Measurements from ENCODE around the gene AVPI1. TPM values are rescaled to one million over a fixed set of nuclear protein-coding genes. Genes with fewer than 3 reads are reported as not detected.
A peak's percentile ranks its signal among the peaks of the same experiment; 100 is the strongest.
"Not testable (repeated sequence)": the region's sequence is repeated elsewhere in the genome, so short reads cannot be mapped to it uniquely, and the experiment has no call there.

The AVPI1 gene
- polyA plus RNA-seq, 4 donors, result 18.2 to 64.9 (median 46.8) TPM

GRCh38 chr10:97643441-97643985 lies 43.5 kb downstream of the AVPI1 start:
- Histone ChIP-seq H3K27me3 (ENCODE audit: control insufficient read depth in 3 of 3, insufficient read depth in 3 of 3, low read length in 3 of 3) (no peaks in the 10 kb centered on the region), H3K4me1 (ENCODE audit: control insufficient read depth in 3 of 3, insufficient read depth in 2 of 3, low read depth in 1 of 3, low read length in 2 of 3) (peaks cover 3 to 21% (median 8%) of the 10 kb centered on the region in 3 donors), H3K27ac (ENCODE audit: low read depth in 1 of 3, low read length in 2 of 3) (no peak overlapping the region), H3K36me3 (ENCODE audit: control insufficient read depth in 3 of 3, insufficient read depth in 2 of 3, low read depth in 1 of 3, low read length in 3 of 3) (peaks cover 0 to 25% (median 3%) of the 10 kb centered on the region in 3 donors), H3K4me3 (ENCODE audit: low read depth in 1 of 3, low read length in 3 of 3) (no peak overlapping the region), H3K9me3 (ENCODE audit: control insufficient read depth in 2 of 2, insufficient read depth in 1 of 2, low read depth in 1 of 2, low read length in 1 of 2) (no peaks in the 10 kb centered on the region)
- 92 to 95% (median 94%) methylated on average over 4 of the region's 4 CpGs for WGBS, 3 donors
- DNase-seq (no peak), FAIRE-seq (no peak)

GRCh38 chr10:97642471-97643159 lies 44.4 kb downstream of the AVPI1 start:
- not testable (repeated sequence) for FAIRE-seq; H3K4me3 ChIP-seq (ENCODE audit: low read depth in 1 of 3, low read length in 3 of 3)

GRCh38 chr10:97640868-97641811 lies 45.9 kb downstream of the AVPI1 start:
- WGBS, 3 donors, result 1 to 2% (median 1%) methylated on average over 63 to 67 of the region's 67 CpGs
- H3K36me3 ChIP-seq (ENCODE audit: control insufficient read depth in 3 of 3, insufficient read depth in 2 of 3, low read depth in 1 of 3, low read length in 3 of 3), result peaks cover 0 to 16% (median 3%) of the 10 kb centered on the region in 3 donors

More at GRCh38 chr10:97642471-97643159, 44.4 kb downstream of the AVPI1 start:
- peaks cover 0 to 23% (median 3%) of the 10 kb centered on the region in 3 donors for H3K36me3 ChIP-seq (ENCODE audit: control insufficient read depth in 3 of 3, insufficient read depth in 2 of 3, low read depth in 1 of 3, low read length in 3 of 3)
- 94 to 95% (median 95%) methylated on average over 13 of the region's 13 CpGs for WGBS, 3 donors
- H3K27ac ChIP-seq (ENCODE audit: low read depth in 1 of 3, low read length in 2 of 3); H3K27me3 ChIP-seq (ENCODE audit: control insufficient read depth in 3 of 3, insufficient read depth in 3 of 3, low read length in 3 of 3); DNase-seq; H3K9me3 ChIP-seq (ENCODE audit: control insufficient read depth in 2 of 2, insufficient read depth in 1 of 2, low read depth in 1 of 2, low read length in 1 of 2): not testable (repeated sequence)
- peaks cover 3 to 14% (median 8%) of the 10 kb centered on the region in 3 donors for H3K4me1 ChIP-seq (ENCODE audit: control insufficient read depth in 3 of 3, insufficient read depth in 2 of 3, low read depth in 1 of 3, low read length in 2 of 3)

GRCh38 chr10:97640174-97640867 lies 46.7 kb downstream of the AVPI1 start, which contains the start of gene PI4K2A:
PI4K2A (plus strand) TSS chr10:97640671; CDS start chr10:97640743, 72 bp downstream.
- H3K9me3 ChIP-seq (ENCODE audit: control insufficient read depth in 2 of 2, insufficient read depth in 1 of 2, low read depth in 1 of 2, low read length in 1 of 2), result no peaks in the 10 kb centered on the region
- DNase-seq (peak; percentile 99), FAIRE-seq (no peak)
- H3K36me3 ChIP-seq (ENCODE audit: control insufficient read depth in 3 of 3, insufficient read depth in 2 of 3, low read depth in 1 of 3, low read length in 3 of 3), result peaks cover 0 to 14% (median 3%) of the 10 kb centered on the region in 3 donors
- whole genome bisulfite sequencing, 3 donors, result 2 to 3% (median 3%) methylated on average over 29 to 54 of the region's 54 CpGs
- peaks cover 3 to 9% (median 8%) of the 10 kb centered on the region in 3 donors for H3K4me1 ChIP-seq (ENCODE audit: control insufficient read depth in 3 of 3, insufficient read depth in 2 of 3, low read depth in 1 of 3, low read length in 2 of 3)
- no peaks in the 10 kb centered on the region for H3K27me3 ChIP-seq (ENCODE audit: control insufficient read depth in 3 of 3, insufficient read depth in 3 of 3, low read length in 3 of 3)
- H3K27ac ChIP-seq (ENCODE audit: low read depth in 1 of 3, low read length in 2 of 3), result peak within 1 kb of the TSS; percentile 42 to 92 (median 57)
- peak within 1 kb of the TSS; percentile 84 to 98 (median 89) for H3K4me3 ChIP-seq (ENCODE audit: low read depth in 1 of 3, low read length in 3 of 3)

More at GRCh38 chr10:97640868-97641811, 45.9 kb downstream of the AVPI1 start:
- FAIRE-seq (no peak), DNase-seq (peak in 1 of 2 donors; percentile 27)
- peak overlapping the region; percentile 42 to 92 (median 57) for H3K27ac ChIP-seq (ENCODE audit: low read depth in 1 of 3, low read length in 2 of 3)
- peak overlapping the region; percentile 84 to 98 (median 89) for H3K4me3 ChIP-seq (ENCODE audit: low read depth in 1 of 3, low read length in 3 of 3)
- H3K4me1 ChIP-seq (ENCODE audit: control insufficient read depth in 3 of 3, insufficient read depth in 2 of 3, low read depth in 1 of 3, low read length in 2 of 3), result peaks cover 3 to 9% (median 8%) of the 10 kb centered on the region in 3 donors
- H3K9me3 ChIP-seq (ENCODE audit: control insufficient read depth in 2 of 2, insufficient read depth in 1 of 2, low read depth in 1 of 2, low read length in 1 of 2), result no peaks in the 10 kb centered on the region
- no peaks in the 10 kb centered on the region for H3K27me3 ChIP-seq (ENCODE audit: control insufficient read depth in 3 of 3, insufficient read depth in 3 of 3, low read length in 3 of 3)

GRCh38 chr10:97639090-97639489 lies 48.0 kb downstream of the AVPI1 start:
- WGBS, 3 donors, result 81 to 92% (median 89%) methylated on average over 3 of the region's 3 CpGs
- H3K27me3 ChIP-seq (ENCODE audit: control insufficient read depth in 3 of 3, insufficient read depth in 3 of 3, low read length in 3 of 3); FAIRE-seq; H3K4me1 ChIP-seq (ENCODE audit: control insufficient read depth in 3 of 3, insufficient read depth in 2 of 3, low read depth in 1 of 3, low read length in 2 of 3); H3K4me3 ChIP-seq (ENCODE audit: low read depth in 1 of 3, low read length in 3 of 3); H3K9me3 ChIP-seq (ENCODE audit: control insufficient read depth in 2 of 2, insufficient read depth in 1 of 2, low read depth in 1 of 2, low read length in 1 of 2); H3K27ac ChIP-seq (ENCODE audit: low read depth in 1 of 3, low read length in 2 of 3); DNase-seq; H3K36me3 ChIP-seq (ENCODE audit: control insufficient read depth in 3 of 3, insufficient read depth in 2 of 3, low read depth in 1 of 3, low read length in 3 of 3): not testable (repeated sequence)

- FAIRE-seq, result no peak
- H3K27ac ChIP-seq (ENCODE audit: low read depth in 1 of 3, low read length in 2 of 3), result no peak overlapping the region
- H3K36me3 ChIP-seq (ENCODE audit: control insufficient read depth in 3 of 3, insufficient read depth in 2 of 3, low read depth in 1 of 3, low read length in 3 of 3), result no peaks in the 10 kb centered on the region
- DNase-seq, result no peak
- no peaks in the 10 kb centered on the region for H3K9me3 ChIP-seq (ENCODE audit: control insufficient read depth in 2 of 2, insufficient read depth in 1 of 2, low read depth in 1 of 2, low read length in 1 of 2)
- 86 to 97% (median 93%) methylated on average over 1 of the region's 1 CpG for WGBS, 3 donors
- H3K4me3 ChIP-seq (ENCODE audit: low read depth in 1 of 3, low read length in 3 of 3), result no peak overlapping the region
- H3K4me1 ChIP-seq (ENCODE audit: control insufficient read depth in 3 of 3, insufficient read depth in 2 of 3, low read depth in 1 of 3, low read length in 2 of 3), result peaks cover 0 to 4% (median 0%) of the 10 kb centered on the region in 3 donors
- no peaks in the 10 kb centered on the region for H3K27me3 ChIP-seq (ENCODE audit: control insufficient read depth in 3 of 3, insufficient read depth in 3 of 3, low read length in 3 of 3)
These were observed 51.5 kb downstream of the AVPI1 start for GRCh38 chr10:97635577-97635976.

GRCh38 chr10:97633921-97634320 lies 53.1 kb downstream of the AVPI1 start:
- FAIRE-seq (no peak), DNase-seq (peak in 1 of 2 donors; percentile 16)
- H3K27me3 ChIP-seq (ENCODE audit: control insufficient read depth in 3 of 3, insufficient read depth in 3 of 3, low read length in 3 of 3), result no peaks in the 10 kb centered on the region
- H3K4me1 ChIP-seq (ENCODE audit: control insufficient read depth in 3 of 3, insufficient read depth in 2 of 3, low read depth in 1 of 3, low read length in 2 of 3), result peaks cover 0 to 4% (median 0%) of the 10 kb centered on the region in 3 donors
- H3K36me3 ChIP-seq (ENCODE audit: control insufficient read depth in 3 of 3, insufficient read depth in 2 of 3, low read depth in 1 of 3, low read length in 3 of 3), result peaks cover 0 to 3% (median 0%) of the 10 kb centered on the region in 3 donors
- 28 to 82% (median 39%) methylated on average over 8 of the region's 8 CpGs for WGBS, 3 donors
- H3K4me3 ChIP-seq (ENCODE audit: low read depth in 1 of 3, low read length in 3 of 3), result peak overlapping the region in 2 of 3 donors; percentile 67 to 73
- peak overlapping the region in 1 of 3 donors; percentile 31 for H3K27ac ChIP-seq (ENCODE audit: low read depth in 1 of 3, low read length in 2 of 3)
- H3K9me3 ChIP-seq (ENCODE audit: control insufficient read depth in 2 of 2, insufficient read depth in 1 of 2, low read depth in 1 of 2, low read length in 1 of 2), result no peaks in the 10 kb centered on the region
